OCI-LY7 (cell line): Measurements from ENCODE around the gene REPIN1. TPM values are rescaled to one million over a fixed set of nuclear protein-coding genes. Genes with fewer than 3 reads are reported as not detected.

ENCODE experiments used
- BruUV-seq: library from RNA; stranded (reverse); fragments of 400-500 nt; replicated peaks from 2 replicates; lab custom pipeline; 2021; lab: Mats Ljungman, UMichigan
- CTCF ChIA-PET: fragments of 300-600 bp; sonication (Branson Sonifier 250); formaldehyde crosslinking; loops from one replicate; lab custom pipeline; 2022; ENCODE audit warnings: antibody characterized with exemption; ENCODE audit not compliant: unreplicated experiment; lab: Charles Lee
- POLR2A ChIA-PET: fragments of 300-600 bp; sonication (Branson Sonifier 250); formaldehyde crosslinking; loops from one replicate; lab custom pipeline; 2022; ENCODE audit warnings: antibody characterized with exemption; lab: Charles Lee
- DNase-seq: peaks from one replicate; pipeline ENCODE4 v3.0.0-alpha.2; 2015; ENCODE audit warnings: low spot score
- H2AFZ ChIP-seq: fragments of 200-600 bp; sonication (generic), shearing (Covaris generic); 2 replicates; pipeline ENCODE4 v1.6.1; 2014; ENCODE audit warnings: mild to moderate bottlenecking, antibody characterized with exemption, low read length, moderate library complexity
- H3K27ac ChIP-seq: fragments of 200-600 bp; sonication (generic); 2 replicates; pipeline ENCODE4 v1.5.1; 2014; ENCODE audit warnings: mixed run types, low read depth, mild to moderate bottlenecking, moderate library complexity, low read length, inconsistent platforms; ENCODE audit not compliant: poor library complexity, severe bottlenecking
- H3K36me3 ChIP-seq: fragments of 200-600 bp; sonication (generic); 2 replicates; pipeline ENCODE4 v1.6.1; 2014; ENCODE audit warnings: mild to moderate bottlenecking, antibody characterized with exemption, low read length, moderate library complexity, mixed read lengths; ENCODE audit not compliant: insufficient read depth
- H3K4me1 ChIP-seq: fragments of 200-600 bp; sonication (generic); 2 replicates; pipeline ENCODE4 v1.5.1; 2014; ENCODE audit warnings: mild to moderate bottlenecking, low read length; ENCODE audit not compliant: insufficient read depth, poor library complexity, severe bottlenecking
- H3K4me2 ChIP-seq: fragments of 200-600 bp; sonication (generic); 2 replicates; pipeline ENCODE4 v1.6.1; 2014; ENCODE audit warnings: mild to moderate bottlenecking, low read length
- H3K4me3 ChIP-seq: fragments of 200-600 bp; sonication (generic); 2 replicates; pipeline ENCODE4 v1.5.1; 2014; ENCODE audit warnings: mild to moderate bottlenecking, low read depth, low read length; ENCODE audit not compliant: poor library complexity, severe bottlenecking
- H3K79me2 ChIP-seq: fragments of 200-600 bp; sonication (generic); 2 replicates; pipeline ENCODE4 v1.6.1; 2016; ENCODE audit warnings: low read depth, mild to moderate bottlenecking, low read length, moderate library complexity, mixed read lengths; ENCODE audit not compliant: insufficient read depth
- H3K9me2 ChIP-seq: fragments of 200-600 bp; sonication (generic); 2 replicates; pipeline ENCODE4 v1.6.1; 2016; ENCODE audit warnings: mild to moderate bottlenecking, low read length, mixed read lengths; ENCODE audit not compliant: insufficient read depth
- H3K9me3 ChIP-seq: fragments of 200-600 bp; sonication (generic); 2 replicates; pipeline ENCODE4 v1.6.1; 2014; ENCODE audit warnings: mild to moderate bottlenecking, mixed run types, low read length, mixed read lengths
- H4K20me1 ChIP-seq: fragments of 200-600 bp; sonication (generic); 2 replicates; pipeline ENCODE4 v1.6.1; 2014; ENCODE audit warnings: mild to moderate bottlenecking, antibody characterized with exemption, low read length, moderate library complexity, mixed read lengths; ENCODE audit not compliant: insufficient read depth
- CTCF ChIP-seq: fragments of 200-600 bp; sonication (generic); conservative IDR thresholded peaks from 2 replicates; pipeline ENCODE4 v1.5.1; 2014; ENCODE audit warnings: mild to moderate bottlenecking, antibody characterized with exemption, low read length, moderate library complexity, mixed read lengths
- EZH2phosphoT487 ChIP-seq: fragments of 200-600 bp; sonication (generic); IDR thresholded peaks from 2 replicates; pipeline ENCODE4 v1.6.1; 2018; ENCODE audit warnings: low read depth, borderline replicate concordance, mild to moderate bottlenecking, mixed run types, antibody characterized with exemption, low read length, moderate library complexity, mixed read lengths
- intact Hi-C: fragments of 100-400 bp; cut with micrococcal nuclease; formaldehyde crosslinking; loops from one replicate; pipeline ENCODE4 v1.10.0; 2022; ENCODE audit not compliant: unreplicated experiment
- total RNA-seq, 2 experiments: library from RNA; depleted of rRNA in 1 of 2; stranded (reverse); fragments of >200 nt in 1 of 2; shearing (Covaris generic) in 1 of 2; gene quantifications; 2 replicates each; pipeline ENCODE4 v1.2.3, GENCODE V29; 2014 to 2022

The REPIN1 gene
- total RNA-seq, 2 experiments from 2014 or later, result 19.0 to 46.2 TPM

- peaks cover 64% of the 10 kb centered on the region for H3K4me1 ChIP-seq
- no peaks in the 10 kb centered on the region for H3K9me3 ChIP-seq
- ChIA-PET CTCF (no interaction called here), POLR2A (interaction anchor here (0.7 to 1.8 kb wide), 3 partner anchors 21 to 26 kb away, joined by 3 to 10 read pairs (median 4); no protein-coding TSS in a partner anchor)
- no peaks in the 10 kb centered on the region for H3K79me2 ChIP-seq
- no peak overlapping the region for H3K27ac ChIP-seq
- no peak overlapping the region for H3K4me3 ChIP-seq
- H4K20me1 ChIP-seq, result no peaks in the 10 kb centered on the region
- intact Hi-C loops, result no loop called here
- no peaks in the 10 kb centered on the region for H3K9me2 ChIP-seq
- no peak for DNase-seq
- no peak for TF ChIP-seq CTCF
- no peak for TF ChIP-seq EZH2phosphoT487
- H2AFZ ChIP-seq, result no peak overlapping the region
- BruUV-seq, result no TSS peak
- H3K36me3 ChIP-seq, result no peaks in the 10 kb centered on the region
- peak overlapping the region; percentile 99; the same call in 1 of the 2 replicates for H3K4me2 ChIP-seq
Observed at GRCh38 chr7:150381096-150381495, 12.5 kb downstream of the REPIN1 start.

GRCh38 chr7:150381785-150382122 lies 13.1 kb downstream of the REPIN1 start:
- H3K4me1 ChIP-seq, result peaks cover 58% of the 10 kb centered on the region
- H3K79me2 ChIP-seq, result no peaks in the 10 kb centered on the region
- no peak for DNase-seq
- peak overlapping the region; percentile 74 for H3K4me2 ChIP-seq
- H4K20me1 ChIP-seq, result no peaks in the 10 kb centered on the region
- H3K9me3 ChIP-seq, result no peaks in the 10 kb centered on the region
- H3K4me3 ChIP-seq, result no peak overlapping the region
- H2AFZ ChIP-seq, result no peak overlapping the region
- CTCF ChIA-PET, result interaction anchor here (0.6 kb wide), 1 partner anchor 19 kb away, joined by 10 read pairs; no protein-coding TSS in a partner anchor
- BruUV-seq, result no TSS peak
- TF ChIP-seq EZH2phosphoT487 (no peak), CTCF (no peak)
- intact Hi-C loops, result no loop called here
- no peak overlapping the region for H3K27ac ChIP-seq
- no peaks in the 10 kb centered on the region for H3K9me2 ChIP-seq
- POLR2A ChIA-PET, result interaction anchor here (1.0 kb wide), 1 partner anchor 24 kb away, joined by 8 read pairs; a partner anchor contains a TSS
- H3K36me3 ChIP-seq, result no peaks in the 10 kb centered on the region

- Histone ChIP-seq H3K36me3 (no peaks in the 10 kb centered on the region), H3K4me2 (peak overlapping the region; percentile 74), H3K4me1 (peaks cover 52% of the 10 kb centered on the region), H3K4me3 (peak overlapping the region; percentile 40), H2AFZ (no peak overlapping the region), H3K9me2 (no peaks in the 10 kb centered on the region), H4K20me1 (no peaks in the 10 kb centered on the region), H3K9me3 (no peaks in the 10 kb centered on the region), H3K27ac (peak overlapping the region; percentile 38), H3K79me2 (no peaks in the 10 kb centered on the region)
- DNase-seq, result no peak
- ChIA-PET POLR2A (interaction anchor here (1.0 kb wide), 1 partner anchor 24 kb away, joined by 8 read pairs; a partner anchor contains a TSS), CTCF (interaction anchor here (0.6 kb wide), 1 partner anchor 20 kb away, joined by 10 read pairs; no protein-coding TSS in a partner anchor)
- no TSS peak for BruUV-seq
- intact Hi-C loops, result no loop called here
- no peak for TF ChIP-seq EZH2phosphoT487
- TF ChIP-seq CTCF, result no peak
Observed at GRCh38 chr7:150382123-150382843, 13.7 kb downstream of the REPIN1 start.
